Measurements from ENCODE around the gene JPH2.

- no peak for TF ChIP-seq CTCF (IDR thresholded peaks at IDR 0.05; ENCODE audit: low read depth, low read length)
- no peak for TF ChIP-seq POLR2A (IDR thresholded peaks at IDR 0.05; ENCODE audit: extremely low read depth, insufficient read length)
- TF ChIP-seq MYC (IDR thresholded peaks at IDR 0.05; ENCODE audit: low read depth, low read length) = no peak
- TF ChIP-seq MAX (IDR thresholded peaks at IDR 0.05; ENCODE audit: low read depth, low read length) = no peak
These were observed 32.8 kb upstream of the JPH2 start for GRCh38 chr20:44219791-44220190.
